ENCODE measurements around the gene CD44.

The CD44 gene

DNA sequence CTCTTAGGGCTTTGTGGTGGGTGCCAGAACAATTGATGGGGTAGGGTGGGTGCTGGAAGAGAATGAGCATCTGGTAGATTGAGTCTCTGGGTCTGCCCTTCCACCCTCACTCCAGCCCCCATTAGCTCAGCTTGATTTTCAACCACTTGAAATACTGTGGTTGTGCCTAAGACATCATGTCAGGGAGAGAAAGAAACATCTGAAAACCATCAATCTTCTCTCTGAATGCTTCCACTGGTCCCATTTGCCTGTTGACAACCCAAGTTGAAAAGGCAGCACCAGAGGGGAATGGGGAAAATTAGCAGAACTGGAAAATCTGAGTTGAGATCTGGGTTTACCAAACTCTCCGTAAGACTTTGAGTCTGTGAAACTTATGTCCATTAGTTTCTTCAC lies 26.1 kb downstream of the CD44 start:
- Histone ChIP-seq H3K9ac (ENCODE audit: low read depth, low read length) (no peak overlapping the region), H3K36me3 (ENCODE audit: insufficient read depth, low read depth, low read length) (no peaks in the 10 kb centered on the region), H3K4me3 (ENCODE audit: low read length) (no peak overlapping the region), H3K27me3 (ENCODE audit: insufficient read depth, low read length) (no peaks in the 10 kb centered on the region), H3K4me1 (ENCODE audit: insufficient read depth, low read length) (peaks cover 14% of the 10 kb centered on the region; the same call in 1 of the 2 replicates), H3K9me3 (ENCODE audit: insufficient read depth, low read depth, low read length) (no peaks in the 10 kb centered on the region), H3K27ac (ENCODE audit: low read length) (no peak overlapping the region)

DNA sequence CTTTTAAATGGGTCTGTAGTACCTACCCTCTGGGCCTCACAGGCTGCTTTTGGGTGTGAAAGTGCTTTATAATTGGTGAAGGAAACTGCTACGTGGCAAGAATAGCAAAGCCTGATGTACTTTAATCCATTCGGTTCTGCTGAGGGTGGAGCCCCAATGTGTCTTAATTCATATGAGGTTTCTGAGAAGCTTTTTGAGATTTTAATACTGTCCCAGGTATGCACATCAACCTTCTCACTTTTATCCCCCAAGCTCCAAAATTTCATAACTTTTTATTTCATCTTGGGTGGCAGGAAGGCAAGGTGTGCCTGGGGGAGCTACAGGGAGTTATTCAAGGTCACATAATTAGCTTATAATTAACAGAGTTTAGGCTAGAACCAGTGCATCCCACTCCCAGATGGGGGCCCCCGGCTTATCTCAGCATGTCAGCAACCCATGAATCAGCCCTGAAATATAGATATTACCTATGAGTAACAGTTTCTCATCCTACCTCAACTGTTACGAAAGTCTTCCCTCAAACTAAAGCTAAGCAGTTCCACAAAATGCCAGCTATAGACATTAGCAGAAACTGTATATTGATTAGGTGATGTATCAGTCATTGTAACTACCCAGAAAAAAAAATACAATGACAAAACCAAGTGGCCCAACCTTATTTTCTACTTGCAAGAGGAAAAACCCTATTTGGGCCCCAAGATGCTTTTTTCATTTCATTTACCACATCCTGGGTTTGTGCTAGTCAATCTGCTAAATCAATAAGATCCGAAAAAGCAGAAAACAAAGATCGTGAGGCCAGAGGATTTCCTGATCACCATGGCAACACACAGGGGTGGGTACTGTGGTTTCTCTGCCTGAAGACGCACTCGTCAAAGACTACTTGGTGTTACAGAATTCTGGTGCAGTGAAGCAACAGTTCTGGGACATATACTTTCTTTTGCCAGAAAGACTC lies 26.7 kb downstream of the CD44 start:
- Histone ChIP-seq H3K27ac (ENCODE audit: low read length) (no peak overlapping the region), H3K9ac (ENCODE audit: low read depth, low read length) (no peak overlapping the region), H3K4me3 (ENCODE audit: low read length) (no peak overlapping the region), H3K4me1 (ENCODE audit: insufficient read depth, low read length) (peaks cover 14% of the 10 kb centered on the region; the same call in 1 of the 2 replicates), H3K27me3 (ENCODE audit: insufficient read depth, low read length) (no peaks in the 10 kb centered on the region), H3K9me3 (ENCODE audit: insufficient read depth, low read depth, low read length) (no peaks in the 10 kb centered on the region), H3K36me3 (ENCODE audit: insufficient read depth, low read depth, low read length) (no peaks in the 10 kb centered on the region)

DNA sequence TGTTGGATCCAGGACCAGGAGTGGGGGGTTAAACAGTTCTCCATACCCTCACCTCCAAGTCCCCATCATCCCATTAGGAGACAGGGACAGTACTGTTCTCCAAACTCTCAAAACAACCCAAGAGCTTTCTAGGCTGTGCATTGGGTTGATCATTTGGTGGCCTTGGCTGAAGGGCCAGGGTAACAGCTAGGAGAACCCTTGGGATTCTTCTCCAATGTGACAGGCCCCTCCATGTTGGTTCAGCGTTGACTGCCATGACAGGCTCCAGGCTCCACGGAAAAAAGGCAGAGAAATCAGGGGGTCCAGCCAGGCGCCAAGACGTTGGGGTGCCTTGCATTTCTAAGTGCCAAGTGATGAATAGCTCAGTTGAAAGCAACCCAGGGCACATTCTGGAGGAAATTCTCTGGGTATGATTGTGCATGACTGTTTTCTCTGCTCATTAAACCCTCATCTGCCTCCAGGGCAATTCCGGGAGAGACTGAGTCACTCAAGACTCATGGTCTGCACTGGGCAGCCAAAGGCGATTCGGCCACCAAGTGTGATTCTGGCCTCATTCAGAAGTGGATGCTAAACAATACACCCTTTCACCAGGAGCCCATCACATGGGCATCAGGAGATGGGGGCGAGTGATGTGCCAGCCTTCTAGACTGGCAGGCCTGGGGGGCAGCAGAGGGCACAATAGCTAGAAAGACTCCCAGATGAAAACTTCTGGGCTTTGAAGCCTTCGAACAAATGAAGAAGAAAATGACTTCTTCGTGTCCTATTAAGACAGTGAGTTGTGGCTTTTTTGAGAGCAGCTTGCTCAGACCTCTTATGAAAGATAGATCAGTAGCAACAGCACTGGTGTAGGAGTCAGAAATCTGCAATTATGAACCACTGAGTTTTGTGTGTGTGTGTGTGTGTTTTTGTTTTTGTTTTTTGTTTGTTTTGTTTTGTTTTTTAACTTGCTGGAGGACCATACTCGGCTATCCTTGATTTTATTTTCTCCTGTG lies 27.7 kb downstream of the CD44 start:
- Histone ChIP-seq H3K27me3 (ENCODE audit: insufficient read depth, low read length) (no peaks in the 10 kb centered on the region), H3K9me3 (ENCODE audit: insufficient read depth, low read depth, low read length) (no peaks in the 10 kb centered on the region), H3K27ac (ENCODE audit: low read length) (no peak overlapping the region), H3K36me3 (ENCODE audit: insufficient read depth, low read depth, low read length) (no peaks in the 10 kb centered on the region), H3K4me3 (ENCODE audit: low read length) (no peak overlapping the region), H3K9ac (ENCODE audit: low read depth, low read length) (no peak overlapping the region), H3K4me1 (ENCODE audit: insufficient read depth, low read length) (peaks cover 14% of the 10 kb centered on the region; the same call in 1 of the 2 replicates)

DNA sequence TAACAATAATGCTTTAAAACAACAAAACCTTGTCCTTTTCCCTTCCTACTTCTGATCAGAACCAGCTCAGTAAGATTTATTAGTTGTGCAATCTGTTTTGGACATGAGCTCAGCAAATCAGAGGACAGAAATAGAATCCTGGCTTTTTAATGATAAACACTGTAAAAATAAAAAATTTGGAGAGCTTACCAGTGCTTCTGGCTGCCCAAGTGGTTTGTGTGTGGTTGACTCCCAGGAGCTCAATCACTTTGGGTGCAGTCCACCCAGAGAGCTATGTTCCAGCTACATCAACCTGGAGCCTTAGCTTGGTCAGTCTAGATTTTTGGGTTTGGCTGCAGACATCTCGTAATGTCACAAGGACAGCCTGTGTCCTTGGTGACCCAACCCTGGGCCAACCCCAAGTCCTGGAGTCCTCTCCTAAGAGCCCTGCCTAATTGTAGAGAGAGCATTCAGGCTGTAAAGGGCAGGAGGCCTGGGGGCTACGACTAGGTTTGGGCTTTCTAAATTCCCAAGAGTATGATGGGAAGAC lies 28.5 kb downstream of the CD44 start:
- H3K36me3 ChIP-seq (ENCODE audit: insufficient read depth, low read depth, low read length): no peaks in the 10 kb centered on the region
- H3K27me3 ChIP-seq (ENCODE audit: insufficient read depth, low read length): no peaks in the 10 kb centered on the region
- no peak overlapping the region for H3K9ac ChIP-seq (ENCODE audit: low read depth, low read length)
- H3K4me3 ChIP-seq (ENCODE audit: low read length): no peak overlapping the region
- peaks cover 14% of the 10 kb centered on the region; the same call in 1 of the 2 replicates for H3K4me1 ChIP-seq (ENCODE audit: insufficient read depth, low read length)
- no peaks in the 10 kb centered on the region for H3K9me3 ChIP-seq (ENCODE audit: insufficient read depth, low read depth, low read length)
- H3K27ac ChIP-seq (ENCODE audit: low read length): no peak overlapping the region

GRCh38 chr11:35168671-35169070 lies 29.7 kb downstream of the CD44 start:
- Histone ChIP-seq H3K9me3 (ENCODE audit: insufficient read depth, low read depth, low read length) (no peaks in the 10 kb centered on the region), H3K4me1 (ENCODE audit: insufficient read depth, low read length) (peaks cover 21% of the 10 kb centered on the region), H3K36me3 (ENCODE audit: insufficient read depth, low read depth, low read length) (no peaks in the 10 kb centered on the region), H3K4me3 (ENCODE audit: low read length) (no peak overlapping the region), H3K9ac (ENCODE audit: low read depth, low read length) (no peak overlapping the region), H3K27me3 (ENCODE audit: insufficient read depth, low read length) (no peaks in the 10 kb centered on the region), H3K27ac (ENCODE audit: low read length) (no peak overlapping the region)

- no peak overlapping the region for H3K27ac ChIP-seq (ENCODE audit: low read length)
- no peaks in the 10 kb centered on the region for H3K27me3 ChIP-seq (ENCODE audit: insufficient read depth, low read length)
- no peaks in the 10 kb centered on the region for H3K36me3 ChIP-seq (ENCODE audit: insufficient read depth, low read depth, low read length)
- H3K4me3 ChIP-seq (ENCODE audit: low read length): no peak overlapping the region
- no peaks in the 10 kb centered on the region for H3K9me3 ChIP-seq (ENCODE audit: insufficient read depth, low read depth, low read length)
- H3K9ac ChIP-seq (ENCODE audit: low read depth, low read length): no peak overlapping the region
- H3K4me1 ChIP-seq (ENCODE audit: insufficient read depth, low read length): peaks cover 22% of the 10 kb centered on the region
Observed at GRCh38 chr11:35169112-35169511, 30.1 kb downstream of the CD44 start.

DNA sequence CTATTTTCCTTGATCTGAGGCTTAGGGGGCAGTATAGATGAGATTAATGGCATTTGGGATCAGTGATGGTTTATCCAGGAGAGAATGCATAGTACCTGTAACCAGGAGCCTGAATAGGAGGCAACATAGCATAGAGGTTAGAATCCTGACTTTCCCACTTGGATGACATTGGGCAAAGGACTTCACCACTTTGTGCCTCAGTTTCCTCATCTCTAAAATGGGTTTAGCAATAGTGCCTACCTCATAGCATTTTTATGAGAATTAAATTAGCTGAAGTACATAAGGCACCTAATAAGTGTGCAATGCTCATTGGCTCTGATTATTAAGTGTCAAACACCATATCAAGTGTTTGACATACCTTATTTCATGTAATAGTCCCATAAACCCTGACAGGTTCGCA lies 30.8 kb downstream of the CD44 start:
- H3K9ac ChIP-seq (ENCODE audit: low read depth, low read length): no peak overlapping the region
- H3K27me3 ChIP-seq (ENCODE audit: insufficient read depth, low read length): no peaks in the 10 kb centered on the region
- peaks cover 25% of the 10 kb centered on the region for H3K4me1 ChIP-seq (ENCODE audit: insufficient read depth, low read length)
- no peak overlapping the region for H3K4me3 ChIP-seq (ENCODE audit: low read length)
- no peaks in the 10 kb centered on the region for H3K9me3 ChIP-seq (ENCODE audit: insufficient read depth, low read depth, low read length)
- H3K36me3 ChIP-seq (ENCODE audit: insufficient read depth, low read depth, low read length): no peaks in the 10 kb centered on the region
- no peak overlapping the region for H3K27ac ChIP-seq (ENCODE audit: low read length)

DNA sequence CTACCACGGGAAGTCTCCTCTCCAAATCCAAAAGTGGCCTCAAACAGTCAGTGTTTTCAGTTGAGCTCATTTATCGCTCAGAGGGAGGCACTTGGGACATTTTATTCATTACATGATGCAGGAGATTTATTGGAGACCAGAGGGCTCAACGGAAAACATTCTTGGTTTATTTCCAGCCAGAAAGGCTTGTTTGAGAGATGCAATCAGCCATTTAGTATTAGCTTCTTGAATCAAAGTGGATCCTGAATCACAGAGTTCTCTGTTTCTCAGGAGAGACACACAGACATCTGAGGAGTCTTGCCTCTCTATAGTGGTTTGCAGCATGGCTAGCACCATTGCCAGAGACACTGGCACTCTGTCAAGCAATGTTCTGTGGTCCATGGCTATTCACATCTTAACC lies 31.5 kb downstream of the CD44 start:
- Histone ChIP-seq H3K4me1 (ENCODE audit: insufficient read depth, low read length) (peaks cover 24% of the 10 kb centered on the region), H3K36me3 (ENCODE audit: insufficient read depth, low read depth, low read length) (no peaks in the 10 kb centered on the region), H3K27ac (ENCODE audit: low read length) (no peak overlapping the region), H3K9me3 (ENCODE audit: insufficient read depth, low read depth, low read length) (no peaks in the 10 kb centered on the region), H3K27me3 (ENCODE audit: insufficient read depth, low read length) (no peaks in the 10 kb centered on the region), H3K9ac (ENCODE audit: low read depth, low read length) (no peak overlapping the region), H3K4me3 (ENCODE audit: low read length) (no peak overlapping the region)

DNA sequence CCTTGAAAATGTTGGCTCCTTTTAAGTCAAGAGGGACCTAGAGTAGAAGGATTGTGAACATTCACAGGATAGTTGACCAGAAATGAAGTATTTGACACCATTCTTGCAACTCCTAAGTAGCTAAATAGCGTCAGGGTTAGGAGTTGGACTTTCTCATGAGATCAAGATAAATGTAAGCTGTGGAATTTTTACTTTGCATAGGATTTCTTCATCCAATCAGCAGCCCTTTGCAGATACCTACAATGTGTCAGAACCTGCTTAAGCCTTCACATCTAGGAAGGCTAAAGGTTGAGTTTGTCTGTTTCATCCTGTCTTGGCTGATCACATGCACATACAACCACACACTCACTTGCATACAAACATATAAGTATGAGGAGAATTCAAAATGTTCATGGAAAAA lies 32.3 kb downstream of the CD44 start:
- Histone ChIP-seq H3K9me3 (ENCODE audit: insufficient read depth, low read depth, low read length) (no peaks in the 10 kb centered on the region), H3K36me3 (ENCODE audit: insufficient read depth, low read depth, low read length) (no peaks in the 10 kb centered on the region), H3K27me3 (ENCODE audit: insufficient read depth, low read length) (no peaks in the 10 kb centered on the region), H3K9ac (ENCODE audit: low read depth, low read length) (no peak overlapping the region), H3K4me1 (ENCODE audit: insufficient read depth, low read length) (peaks cover 18% of the 10 kb centered on the region), H3K27ac (ENCODE audit: low read length) (no peak overlapping the region), H3K4me3 (ENCODE audit: low read length) (no peak overlapping the region)

DNA sequence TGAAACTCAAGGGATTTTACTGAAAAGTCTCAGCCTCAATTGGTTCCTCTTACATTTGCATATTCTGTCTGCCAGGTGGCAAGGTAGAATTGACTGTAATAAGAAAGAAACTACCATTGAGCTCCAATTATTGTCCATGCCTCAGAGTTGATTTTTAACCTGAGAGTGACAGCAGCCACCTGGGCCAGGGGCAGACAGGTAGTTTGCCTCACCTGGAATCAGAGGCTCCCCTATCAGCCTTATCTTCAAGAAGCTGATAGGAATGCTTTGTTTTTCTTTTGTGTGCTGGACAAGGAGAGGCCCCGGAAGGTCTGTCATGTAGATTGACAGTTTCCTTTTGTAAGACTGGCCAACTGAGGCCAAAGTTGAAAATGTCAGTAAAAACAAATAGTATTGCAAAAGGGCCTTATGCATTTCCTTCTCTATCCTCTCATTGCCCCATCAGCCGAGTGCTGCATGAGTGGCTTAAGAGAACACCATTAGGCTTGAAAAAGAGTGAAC lies 34.1 kb downstream of the CD44 start:
- no peak overlapping the region for H3K27ac ChIP-seq (ENCODE audit: low read length)
- H3K4me1 ChIP-seq (ENCODE audit: insufficient read depth, low read length): peaks cover 18% of the 10 kb centered on the region
- no peak overlapping the region for H3K9ac ChIP-seq (ENCODE audit: low read depth, low read length)
- no peaks in the 10 kb centered on the region for H3K27me3 ChIP-seq (ENCODE audit: insufficient read depth, low read length)
- no peaks in the 10 kb centered on the region for H3K36me3 ChIP-seq (ENCODE audit: insufficient read depth, low read depth, low read length)
- H3K9me3 ChIP-seq (ENCODE audit: insufficient read depth, low read depth, low read length): no peaks in the 10 kb centered on the region
- no peak overlapping the region; the same call in 1 of the 2 replicates for H3K4me3 ChIP-seq (ENCODE audit: low read length)

Measured in iPS-20b (cell line).